WTC11 (cell line): Measurements from ENCODE around the gene CAP1. TPM values are rescaled to one million over a fixed set of nuclear protein-coding genes. Genes with fewer than 3 reads are reported as not detected.

Source experiments
- ATAC-seq: fragments of 200-7000 bp; cut with Tn5 transposase; 2 replicates; pipeline ENCODE4 v1.10.0; 2021; ENCODE audit warnings: mild to moderate bottlenecking, moderate library complexity
- CTCF ChIA-PET: fragments of 300-600 bp; sonication (Branson Sonifier 250); formaldehyde crosslinking; loops from one replicate; lab custom pipeline; 2021; ENCODE audit warnings: antibody characterized with exemption; lab: Charles Lee
- POLR2A ChIA-PET: fragments of 350-600 bp; sonication (Branson Sonifier 250); formaldehyde crosslinking; loops from one replicate; lab custom pipeline; 2021; ENCODE audit warnings: antibody characterized with exemption; lab: Charles Lee
- DNase-seq: peaks from one replicate; pipeline ENCODE4 v3.0.0; 2021; ENCODE audit warnings: low spot score
- H3K27ac Mint-ChIP-seq: 2 replicates; pipeline ENCODE4 v1.8.0; 2021; ENCODE audit warnings: mixed read lengths
- H3K27me3 Mint-ChIP-seq: 2 replicates; pipeline ENCODE4 v1.8.0; 2021; ENCODE audit warnings: low read depth, mild to moderate bottlenecking, moderate library complexity, mixed read lengths
- H3K36me3 Mint-ChIP-seq: 2 replicates; pipeline ENCODE4 v1.8.0; 2021; ENCODE audit warnings: mixed read lengths
- H3K4me1 Mint-ChIP-seq: 2 replicates; pipeline ENCODE4 v1.8.0; 2022; ENCODE audit warnings: mixed read lengths
- H3K4me3 Mint-ChIP-seq: 2 replicates; pipeline ENCODE4 v1.8.0; 2021; ENCODE audit warnings: mild to moderate bottlenecking, moderate library complexity, mixed read lengths
- H3K9me3 Mint-ChIP-seq: 2 replicates; pipeline ENCODE4 v1.8.0; 2021; ENCODE audit warnings: mixed read lengths
- AR ChIP-seq: fragments of 250-450 bp; sonication (Bioruptor Pico); IDR thresholded peaks from 2 replicates; pipeline ENCODE4 v1.9.0; 2021; ENCODE audit warnings: mild to moderate bottlenecking
- ARID4B ChIP-seq: sonication (generic); formaldehyde crosslinking; IDR thresholded peaks from 2 replicates; pipeline ENCODE4 v1.8.0; 2023; ENCODE audit warnings: missing genetic modification reagents, mild to moderate bottlenecking, borderline replicate concordance
- CBFB ChIP-seq: sonication (generic); formaldehyde crosslinking; IDR thresholded peaks from 2 replicates; pipeline ENCODE4 v1.8.1; 2022; ENCODE audit warnings: mild to moderate bottlenecking, low read depth, missing genetic modification reagents
- E2F5 ChIP-seq: sonication (generic); formaldehyde crosslinking; IDR thresholded peaks from 2 replicates; pipeline ENCODE4 v1.8.1; 2022; ENCODE audit warnings: mild to moderate bottlenecking, moderate library complexity, missing genetic modification reagents
- FOXK1 ChIP-seq: sonication (generic); formaldehyde crosslinking; IDR thresholded peaks from 2 replicates; pipeline ENCODE4 v1.8.0; 2022; ENCODE audit warnings: mild to moderate bottlenecking, moderate library complexity, missing genetic modification reagents
- MAX ChIP-seq: sonication (generic); formaldehyde crosslinking; IDR thresholded peaks from 2 replicates; pipeline ENCODE4 v1.8.0; 2022; ENCODE audit warnings: mild to moderate bottlenecking, missing genetic modification reagents
- NR1H2 ChIP-seq: sonication (generic); formaldehyde crosslinking; IDR thresholded peaks from 2 replicates; pipeline ENCODE4 v1.9.0; 2021; ENCODE audit warnings: mild to moderate bottlenecking, moderate library complexity, missing genetic modification reagents
- PRRX2 ChIP-seq: fragments of 250-450 bp; sonication (Bioruptor Pico); IDR thresholded peaks from 2 replicates; pipeline ENCODE4 v1.8.0; 2021; ENCODE audit warnings: mild to moderate bottlenecking
- SMAD4 ChIP-seq: sonication (generic); formaldehyde crosslinking; IDR thresholded peaks from 2 replicates; pipeline ENCODE4 v1.8.0; 2022; ENCODE audit warnings: mild to moderate bottlenecking, missing genetic modification reagents
- TEAD4 ChIP-seq: sonication (generic); formaldehyde crosslinking; IDR thresholded peaks from 2 replicates; pipeline ENCODE4 v1.8.0; 2022; ENCODE audit warnings: mild to moderate bottlenecking, missing genetic modification reagents
- USF2 ChIP-seq: sonication (generic); formaldehyde crosslinking; IDR thresholded peaks from 2 replicates; pipeline ENCODE4 v1.8.1; 2023; ENCODE audit warnings: mild to moderate bottlenecking, missing genetic modification reagents, moderate library complexity
- ZBTB43 ChIP-seq: sonication (generic); formaldehyde crosslinking; IDR thresholded peaks from 2 replicates; pipeline ENCODE4 v1.8.1; 2023; ENCODE audit warnings: mild to moderate bottlenecking, missing genetic modification reagents
- ZNF138 ChIP-seq: sonication (generic); formaldehyde crosslinking; conservative IDR thresholded peaks from 2 replicates; pipeline ENCODE4 v1.8.1; 2022; ENCODE audit warnings: mild to moderate bottlenecking, moderate library complexity, missing genetic modification reagents
- ZNF532 ChIP-seq: fragments of 250-450 bp; sonication (Bioruptor Pico); IDR thresholded peaks from 2 replicates; pipeline ENCODE4 v1.9.0; 2021; ENCODE audit warnings: mild to moderate bottlenecking, borderline replicate concordance
- total RNA-seq: library from RNA; stranded (reverse); gene quantifications from 3 replicates; pipeline ENCODE4 v1.2.3, GENCODE V29; 2021

The CAP1 gene
- total RNA-seq, 1 experiment from 2014 or later: 304 TPM

- POLR2A ChIA-PET: interaction anchor here (0.7 kb wide), 1 partner anchor 26 kb away, joined by 3 read pairs; no protein-coding TSS in a partner anchor
- DNase-seq: no peak
- CTCF ChIA-PET: interaction anchor here (1.8 kb wide), 1 partner anchor 24 kb away, joined by 6 read pairs; no protein-coding TSS in a partner anchor
- no peak overlapping the region for H3K4me3 Mint-ChIP-seq
- no peak for ATAC-seq
- TF ChIP-seq MAX (CRISPR knock-in tag) (no peak), ZBTB43 (CRISPR knock-in tag) (no peak), ZNF138 (CRISPR knock-in tag) (no peak), USF2 (CRISPR knock-in tag) (no peak), TEAD4 (CRISPR knock-in tag) (no peak)
- H3K9me3 Mint-ChIP-seq: no peaks in the 10 kb centered on the region
- H3K27me3 Mint-ChIP-seq: no peaks in the 10 kb centered on the region
- peak overlapping the region; percentile 27 for H3K27ac Mint-ChIP-seq
- H3K36me3 Mint-ChIP-seq: peaks cover 21% of the 10 kb centered on the region
- H3K4me1 Mint-ChIP-seq: peaks cover 33% of the 10 kb centered on the region
Measured at GRCh38 chr1:40056519-40057309, 16.2 kb downstream of the CAP1 start.

- Mint-ChIP-seq H3K9me3 (no peaks in the 10 kb centered on the region), H3K27me3 (no peaks in the 10 kb centered on the region), H3K4me3 (no peak overlapping the region), H3K36me3 (peaks cover 27% of the 10 kb centered on the region), H3K4me1 (peaks cover 33% of the 10 kb centered on the region), H3K27ac (peak overlapping the region; percentile 27)
- no peak for ATAC-seq
- ChIA-PET CTCF (interaction anchor here (0.6 to 1.8 kb wide), 2 partner anchors 25 to 240 kb away, joined by 3 to 6 read pairs; no protein-coding TSS in a partner anchor), POLR2A (no interaction called here)
- DNase-seq: no peak
- TF ChIP-seq CBFB (CRISPR knock-in tag) (no peak), E2F5 (CRISPR knock-in tag) (no peak), PRRX2 (CRISPR knock-in tag) (no peak), NR1H2 (no peak), ZNF532 (CRISPR knock-in tag) (no peak), FOXK1 (CRISPR knock-in tag) (no peak), USF2 (CRISPR knock-in tag) (no peak), ARID4B (CRISPR knock-in tag) (no peak), AR (no peak), SMAD4 (CRISPR knock-in tag) (no peak)
Measured at GRCh38 chr1:40057310-40058030, 16.9 kb downstream of the CAP1 start.
